NCI-H226 (cell line): Measurements from ENCODE around the gene TBL1XR1.

ENCODE experiments used
- DNase-seq: peaks from one replicate; pipeline ENCODE4 v3.0.0-alpha.2; 2015

The TBL1XR1 gene

DNA sequence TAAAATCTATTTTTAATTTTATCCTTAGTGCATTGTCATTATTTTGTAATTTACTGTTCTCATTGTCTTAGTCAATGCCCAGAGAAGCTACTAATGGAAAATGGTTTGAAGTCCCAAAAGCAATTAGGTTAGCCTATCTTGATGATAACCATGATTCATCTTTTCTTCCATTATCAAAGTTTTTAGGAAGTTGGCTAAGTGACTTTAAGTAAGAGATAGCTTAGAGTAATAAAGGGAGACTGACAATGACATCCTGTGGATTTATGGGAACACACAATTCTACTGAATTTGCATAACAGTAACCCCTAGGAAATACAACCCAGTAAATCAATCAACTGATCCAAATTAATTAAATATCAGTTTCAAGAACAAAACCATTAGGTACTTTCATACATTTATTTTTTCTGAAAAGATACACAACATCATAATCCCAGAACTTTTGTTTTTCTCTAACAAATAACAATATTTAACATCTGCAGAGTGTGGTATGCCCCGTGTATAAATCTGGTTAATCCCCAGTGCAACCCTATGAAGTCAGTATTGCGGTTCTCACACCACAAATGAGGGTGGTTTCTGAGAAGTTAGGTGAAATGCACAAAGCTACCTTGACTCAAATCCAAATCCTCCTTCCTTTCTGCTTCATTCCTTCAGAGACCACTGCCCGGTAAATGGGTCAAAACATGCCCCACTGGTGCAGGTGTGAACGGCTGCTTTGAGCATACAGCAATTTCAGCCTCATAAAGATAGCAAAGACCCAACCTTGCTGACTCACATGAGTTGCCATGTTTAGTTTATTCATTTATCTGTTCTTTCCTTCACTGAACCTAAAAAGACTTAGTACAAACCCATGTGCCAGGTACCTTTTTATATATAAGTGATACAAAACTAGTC lies 202.1 kb downstream of the TBL1XR1 start:
- no peak for DNase-seq

DNA sequence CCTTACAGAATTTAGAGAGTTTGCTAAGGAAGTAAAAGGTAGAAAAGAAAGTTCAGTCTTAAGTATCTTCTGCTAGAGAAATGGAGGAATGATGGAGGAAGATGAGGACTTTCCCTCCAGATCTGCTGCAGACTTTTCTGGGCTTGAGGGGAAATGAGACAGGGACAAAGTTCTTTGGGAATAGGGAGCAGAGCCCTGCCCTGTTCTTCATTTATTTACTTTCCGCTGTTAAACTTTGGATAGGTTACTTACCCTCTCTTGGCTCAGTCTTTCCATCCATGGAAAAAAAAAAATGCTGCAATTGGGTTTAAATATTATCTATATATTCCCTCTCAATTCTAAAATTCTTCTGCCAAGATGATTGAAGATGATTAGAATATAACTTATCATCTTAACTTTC lies 202.9 kb downstream of the TBL1XR1 start:
- DNase-seq, result no peak

DNA sequence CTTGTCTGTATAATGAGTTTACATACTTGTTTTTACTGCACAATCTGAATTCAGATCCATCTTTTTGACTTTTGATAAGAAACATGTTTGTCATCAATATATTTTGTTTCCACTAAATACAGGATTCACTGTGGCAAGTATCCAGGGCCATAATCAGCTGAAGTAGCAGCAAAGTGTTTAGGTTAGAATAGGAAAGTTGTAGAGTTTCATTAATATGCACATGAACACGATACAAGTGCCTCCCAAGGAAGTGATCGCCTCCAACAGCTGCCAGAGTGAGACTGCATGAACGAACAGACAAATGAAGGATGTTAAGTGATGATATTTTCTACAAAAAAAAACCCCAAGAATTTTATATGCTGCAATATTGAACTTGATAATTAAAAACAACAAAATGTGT lies 204.3 kb downstream of the TBL1XR1 start:
- DNase-seq, result no peak

DNA sequence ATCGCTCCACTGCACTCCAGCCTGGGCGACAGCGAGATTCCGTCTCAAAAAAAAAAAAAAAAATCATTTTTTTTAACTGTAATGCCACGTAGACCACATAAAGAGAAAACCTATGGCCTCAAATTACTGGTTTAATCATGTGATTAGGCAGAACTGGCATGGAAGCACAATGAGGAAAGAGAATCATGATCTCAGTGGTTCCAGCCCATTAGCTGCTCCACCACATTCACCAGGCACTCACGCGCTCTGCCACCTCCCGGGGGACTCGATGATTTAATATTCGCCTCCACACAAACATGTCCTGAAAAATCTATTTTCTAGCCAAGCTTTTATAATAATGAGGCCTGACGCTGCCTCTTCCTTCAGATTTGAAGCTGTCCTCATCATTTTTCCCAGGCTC lies 204.7 kb downstream of the TBL1XR1 start:
- no peak for DNase-seq

DNA sequence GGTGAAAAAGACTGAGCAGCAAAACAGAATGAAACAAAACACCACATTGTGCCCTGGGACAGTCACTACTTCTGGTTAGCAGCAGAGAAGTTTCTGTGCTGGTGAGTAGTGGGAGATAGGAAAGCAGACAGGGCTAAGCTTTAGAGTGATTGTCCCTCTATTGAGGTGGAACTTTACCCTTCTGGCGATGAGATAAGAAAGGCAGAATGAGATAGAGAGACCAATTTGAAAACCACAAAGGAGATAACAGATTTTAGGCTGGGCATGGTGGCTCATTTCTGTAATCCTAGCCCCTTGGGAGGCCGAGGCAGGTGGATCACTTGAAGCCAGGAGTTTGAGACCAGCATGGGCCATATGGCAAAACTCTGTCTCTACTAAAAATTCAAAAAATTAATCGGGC lies 208.5 kb downstream of the TBL1XR1 start:
- no peak for DNase-seq

DNA sequence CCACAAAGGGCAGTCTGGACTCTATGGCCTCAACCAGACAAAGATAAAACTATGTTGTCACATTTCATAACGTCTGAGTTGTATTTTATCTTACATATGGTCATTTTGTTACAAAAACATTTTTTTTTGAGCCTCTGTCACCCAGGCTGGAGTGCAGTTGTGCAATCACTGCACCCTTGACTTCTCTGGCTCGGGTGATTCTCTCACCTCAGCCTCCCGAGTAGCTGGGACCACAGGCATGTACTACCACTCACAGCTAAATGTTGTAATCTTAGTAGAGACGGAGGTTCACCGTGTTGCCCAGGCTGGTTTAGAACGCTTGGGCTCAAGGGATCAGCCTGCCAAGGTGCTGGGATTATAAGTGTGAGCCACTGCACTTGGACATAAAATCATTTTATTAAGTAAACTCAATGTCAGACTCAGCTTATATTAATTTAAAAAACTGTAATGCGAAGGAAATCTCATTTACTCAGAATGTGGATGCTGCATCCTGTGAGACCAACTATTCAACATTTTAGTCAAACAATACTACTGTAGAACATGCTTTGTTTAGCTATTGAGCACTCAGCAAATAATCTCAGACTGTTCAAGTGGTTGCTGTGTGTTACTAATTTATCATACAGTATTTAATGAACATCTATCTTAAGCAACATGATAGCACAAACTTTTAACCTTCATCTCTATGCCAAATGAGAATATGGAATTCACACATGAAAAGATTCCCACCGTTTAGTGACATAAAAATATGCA lies 209.2 kb downstream of the TBL1XR1 start:
- peak; percentile 60 for DNase-seq

DNA sequence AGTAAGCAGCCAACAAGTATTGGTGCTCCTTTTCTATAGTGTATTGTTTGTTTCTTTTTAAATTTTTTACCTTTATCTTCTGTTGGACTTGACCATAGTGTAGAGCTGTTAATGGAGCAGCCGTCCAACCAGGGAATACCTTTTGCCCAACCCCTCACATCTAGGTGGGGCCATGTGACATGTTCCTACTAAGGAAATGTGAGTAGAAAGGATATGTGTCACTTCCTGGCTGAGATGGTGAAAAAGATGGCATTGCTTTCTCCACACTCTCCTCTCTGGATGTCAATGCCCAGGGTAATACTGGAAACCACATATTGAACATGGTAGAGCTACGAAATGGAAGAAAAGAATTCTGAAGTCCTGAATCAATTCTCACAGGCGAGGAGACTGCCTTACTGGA lies 218.8 kb downstream of the TBL1XR1 start:
- DNase-seq, result peak; percentile 18

DNA sequence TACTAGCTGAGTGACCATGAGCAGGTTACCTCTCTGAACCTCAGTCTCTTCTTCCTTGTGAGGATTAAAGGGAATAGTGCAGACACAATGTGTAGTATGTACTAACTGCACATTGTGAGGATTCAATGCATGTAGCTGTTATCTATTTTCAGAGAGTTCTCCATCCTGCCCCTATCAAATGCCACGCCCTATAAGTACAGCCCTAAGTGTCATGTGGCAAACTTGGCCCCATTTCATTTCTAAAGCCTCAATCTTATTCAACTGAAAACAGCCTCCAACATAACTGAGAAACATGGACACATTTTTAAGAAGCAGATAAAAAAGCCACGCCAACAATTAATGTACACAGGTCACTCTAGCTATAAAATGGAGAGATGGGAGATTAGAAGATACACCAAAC lies 220.0 kb downstream of the TBL1XR1 start:
- DNase-seq, result no peak

DNA sequence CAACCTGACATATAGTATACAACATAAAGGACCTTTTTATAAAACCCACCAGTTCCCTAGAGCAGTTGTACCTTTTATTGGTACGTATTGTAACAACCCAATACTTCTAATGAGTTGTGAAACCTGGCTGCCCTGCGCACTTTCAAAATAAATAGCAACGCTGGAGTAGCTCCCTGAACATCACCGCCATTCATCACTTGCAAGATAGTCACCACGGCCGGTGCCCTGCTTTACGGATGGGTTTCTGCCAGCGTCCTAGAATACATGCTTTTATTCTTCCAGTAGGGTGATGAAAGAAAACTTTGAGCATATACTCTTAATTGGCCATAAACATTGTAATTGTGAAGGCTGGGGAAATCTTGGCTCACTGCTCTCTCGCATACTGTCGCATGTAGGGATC lies 220.7 kb downstream of the TBL1XR1 start:
- DNase-seq, result no peak

DNA sequence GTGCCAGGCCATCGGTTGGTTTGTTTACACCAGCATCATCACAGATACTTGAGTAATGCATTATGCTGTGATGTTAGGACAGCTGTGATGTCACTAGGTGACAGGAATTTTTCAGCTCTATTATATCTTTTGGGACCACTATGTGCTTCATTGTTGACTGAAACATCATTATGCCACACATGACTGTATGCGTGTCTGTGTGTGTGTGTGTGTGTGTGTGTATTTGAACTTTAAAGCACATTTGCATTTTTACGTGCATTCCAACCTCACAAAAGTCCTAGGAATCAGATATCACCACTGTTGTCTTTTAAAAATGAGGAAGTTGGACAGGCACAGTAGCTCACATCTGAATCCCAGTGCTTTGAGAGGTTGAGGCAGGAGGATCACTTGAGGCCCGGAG lies 223.0 kb downstream of the TBL1XR1 start:
- DNase-seq, result no peak

DNA sequence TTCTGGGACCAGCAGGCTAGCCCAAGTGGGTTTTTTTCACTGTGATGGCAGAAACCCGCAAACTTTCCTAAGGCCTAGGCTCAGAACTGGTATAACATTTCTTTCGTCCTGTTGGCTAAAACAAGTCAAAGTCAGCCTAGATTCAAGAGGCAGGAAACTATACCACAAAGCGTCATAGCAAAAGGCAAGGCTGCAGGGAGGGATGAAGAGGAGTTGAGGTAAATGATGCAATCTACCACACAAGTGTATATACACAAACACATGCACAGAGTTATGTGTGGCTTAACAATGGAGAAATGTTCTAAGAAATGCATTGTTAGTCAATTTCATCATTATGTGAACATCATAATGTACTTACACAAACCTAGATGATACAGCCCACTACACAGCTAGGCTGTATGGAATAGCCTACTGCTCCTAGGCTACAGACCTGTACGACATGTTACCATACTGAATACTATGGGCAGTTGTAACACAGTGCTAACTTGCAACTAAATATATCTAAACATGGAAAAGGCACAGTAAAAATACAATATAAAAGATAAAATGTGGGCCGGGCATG lies 225.6 kb downstream of the TBL1XR1 start:
- no peak for DNase-seq

DNA sequence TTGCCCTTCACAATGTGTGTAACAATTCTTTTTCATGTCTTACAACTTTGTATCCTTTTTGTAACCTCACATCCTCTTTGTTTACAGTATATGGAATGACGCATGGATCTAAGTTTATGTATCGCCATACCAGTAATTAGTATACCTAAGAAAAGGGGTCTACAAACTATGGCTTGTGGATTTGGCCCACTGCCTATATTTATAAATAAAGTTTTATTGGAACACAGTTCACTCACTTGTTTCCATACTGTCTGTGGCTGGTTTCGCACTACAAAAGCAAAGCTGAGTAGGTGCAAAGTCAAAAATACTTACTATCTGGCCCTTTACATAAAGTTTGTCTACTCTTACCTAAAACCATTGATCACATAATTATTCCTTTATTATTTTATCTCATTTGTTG lies 226.5 kb downstream of the TBL1XR1 start:
- no peak for DNase-seq

DNA sequence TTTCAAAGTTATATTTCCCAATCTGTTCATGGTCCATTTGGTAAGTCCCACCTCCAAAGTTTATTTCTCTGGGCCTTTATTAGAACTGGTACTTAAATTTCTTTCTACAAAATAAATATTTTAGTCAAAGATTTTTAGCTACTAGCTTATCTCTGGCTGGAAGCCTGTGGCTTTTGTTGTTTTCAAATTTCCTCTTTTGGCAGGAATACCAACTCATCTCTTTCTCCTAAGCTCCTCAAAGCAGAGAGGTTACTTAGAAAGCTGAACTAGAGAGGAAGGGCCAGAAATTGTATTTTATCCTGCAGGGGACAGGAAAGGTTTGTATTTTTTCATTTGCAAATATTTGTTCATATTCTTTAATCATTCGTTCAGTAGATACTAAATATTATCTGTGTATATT lies 227.8 kb downstream of the TBL1XR1 start:
- no peak for DNase-seq
